COLO668 (cell line): ENCODE results near the gene NMBR.
"Not testable (repeated sequence)": the region's sequence is repeated elsewhere in the genome, so short reads cannot be mapped to it uniquely, and the experiment has no call there.

Experiments
- DNase-seq: peaks from one replicate; lab custom pipeline; 2025; ENCODE audit not compliant: unreplicated experiment; lab: John Stamatoyannopoulos, UW

The NMBR gene

DNA sequence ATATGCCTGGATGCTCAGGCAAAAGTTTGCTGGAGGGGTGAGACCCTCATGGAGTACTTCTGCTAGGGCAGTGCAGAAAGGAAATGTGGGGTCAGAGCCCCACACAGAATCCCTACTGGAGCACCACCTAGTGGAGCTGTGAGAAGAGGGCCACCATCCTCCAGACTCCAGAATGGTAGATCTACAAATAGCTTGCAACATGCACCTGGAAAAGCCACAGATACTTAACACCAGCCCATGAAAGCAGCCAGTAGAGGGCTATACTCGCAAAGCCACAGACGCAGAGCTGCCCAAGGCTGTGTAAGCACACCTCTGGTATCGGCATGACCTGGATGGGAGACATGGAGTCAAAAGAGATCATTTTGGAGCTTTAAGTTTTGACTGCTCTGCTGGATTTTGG lies 74.9 kb downstream of the NMBR start:
- DNase-seq = no peak

DNA sequence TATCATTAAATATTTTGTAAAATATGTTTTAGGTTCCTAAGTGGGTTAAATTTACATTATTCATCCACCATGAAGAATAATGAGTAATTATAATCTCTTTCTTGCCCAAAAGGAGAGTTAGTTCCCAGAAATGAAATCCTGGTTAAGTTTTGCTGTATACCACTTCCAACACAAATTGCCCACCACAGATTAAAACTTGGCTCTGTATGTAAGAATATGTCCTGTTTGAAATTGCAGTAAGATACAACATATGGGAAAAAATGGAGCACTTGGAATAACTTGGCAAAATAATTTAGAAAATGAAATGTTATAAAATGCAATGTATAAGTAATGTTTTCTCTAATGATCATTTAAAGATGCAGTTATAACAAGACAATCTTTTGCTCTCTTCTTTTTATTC lies 78.5 kb downstream of the NMBR start:
- DNase-seq = no peak

DNA sequence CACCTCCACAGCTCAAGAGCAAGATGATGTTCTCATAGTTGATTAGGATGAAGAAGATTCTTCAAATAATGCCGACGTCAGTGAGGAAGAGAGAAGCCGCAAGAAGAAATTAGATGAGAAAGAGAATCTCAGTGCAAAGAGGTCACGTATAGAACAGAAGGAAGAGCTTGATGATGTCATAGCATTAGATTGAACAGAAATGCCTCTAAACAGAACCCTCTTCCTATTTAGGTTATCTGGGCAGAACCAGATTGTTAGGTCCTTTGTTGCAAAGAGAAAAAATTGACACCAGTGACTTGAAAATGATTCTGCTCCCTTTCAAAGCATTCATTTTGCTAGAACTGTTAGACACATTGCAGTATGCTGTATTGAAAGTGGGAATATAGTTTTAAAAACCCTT lies 84.1 kb downstream of the NMBR start:
- DNase-seq = not testable (repeated sequence)

GRCh38 chr6:142058551-142059290 lies 88.2 kb downstream of the NMBR start:
- DNase-seq = no peak

DNA sequence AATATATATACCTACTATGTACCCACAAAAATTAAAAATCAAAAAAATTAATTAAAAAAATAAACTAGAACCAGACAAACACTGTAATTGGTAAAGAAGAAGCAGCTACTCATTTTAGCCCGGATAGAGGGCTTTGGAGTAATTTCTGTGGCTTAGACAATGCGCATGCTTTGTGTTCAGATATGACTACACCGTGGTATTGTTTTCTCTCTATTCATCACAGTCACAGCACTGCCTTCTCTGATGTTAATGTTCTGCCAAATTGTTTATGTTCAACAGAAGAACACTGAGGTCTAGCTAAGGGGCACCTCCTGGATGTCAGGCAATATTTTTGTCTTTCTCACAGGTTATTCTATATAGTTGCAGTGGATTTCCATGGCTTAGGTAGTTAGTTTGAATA lies 91.7 kb downstream of the NMBR start:
- DNase-seq = no peak

GRCh38 chr6:142051404-142051803 lies 95.5 kb downstream of the NMBR start:
- DNase-seq = no peak

- no peak for DNase-seq
Observed at GRCh38 chr6:142048593-142048980, 98.3 kb downstream of the NMBR start.

DNA sequence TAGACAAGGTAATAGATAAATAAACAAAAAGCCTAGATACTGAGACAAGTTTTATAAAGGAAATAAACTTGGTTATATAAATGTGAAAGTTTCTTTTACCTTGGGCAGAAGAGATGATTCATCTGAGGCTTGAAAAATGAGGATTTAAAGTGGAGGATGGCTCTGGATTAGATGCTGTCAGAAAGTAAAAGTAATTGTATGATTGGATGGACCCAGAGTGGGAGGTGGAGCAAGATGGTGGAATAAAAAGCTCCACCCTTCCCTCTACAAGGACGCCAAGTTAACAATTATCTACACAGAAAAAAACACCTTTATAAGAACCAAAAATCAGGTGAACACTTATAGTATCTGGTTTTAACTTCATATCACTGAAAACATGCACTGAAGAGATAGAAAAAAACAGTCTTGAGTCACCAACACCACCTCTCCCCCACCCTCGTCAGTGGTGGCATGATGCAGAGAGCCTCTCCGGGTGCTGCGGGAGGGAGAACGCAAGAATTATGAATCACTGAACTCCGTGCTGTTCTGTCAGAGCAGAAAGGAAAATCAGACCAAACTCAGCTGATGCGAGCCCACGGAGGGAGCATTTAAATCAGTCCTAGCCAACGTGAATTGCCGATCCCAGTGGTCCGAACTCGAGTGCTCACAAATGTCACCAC lies 98.9 kb downstream of the NMBR start:
- no peak for DNase-seq

DNA sequence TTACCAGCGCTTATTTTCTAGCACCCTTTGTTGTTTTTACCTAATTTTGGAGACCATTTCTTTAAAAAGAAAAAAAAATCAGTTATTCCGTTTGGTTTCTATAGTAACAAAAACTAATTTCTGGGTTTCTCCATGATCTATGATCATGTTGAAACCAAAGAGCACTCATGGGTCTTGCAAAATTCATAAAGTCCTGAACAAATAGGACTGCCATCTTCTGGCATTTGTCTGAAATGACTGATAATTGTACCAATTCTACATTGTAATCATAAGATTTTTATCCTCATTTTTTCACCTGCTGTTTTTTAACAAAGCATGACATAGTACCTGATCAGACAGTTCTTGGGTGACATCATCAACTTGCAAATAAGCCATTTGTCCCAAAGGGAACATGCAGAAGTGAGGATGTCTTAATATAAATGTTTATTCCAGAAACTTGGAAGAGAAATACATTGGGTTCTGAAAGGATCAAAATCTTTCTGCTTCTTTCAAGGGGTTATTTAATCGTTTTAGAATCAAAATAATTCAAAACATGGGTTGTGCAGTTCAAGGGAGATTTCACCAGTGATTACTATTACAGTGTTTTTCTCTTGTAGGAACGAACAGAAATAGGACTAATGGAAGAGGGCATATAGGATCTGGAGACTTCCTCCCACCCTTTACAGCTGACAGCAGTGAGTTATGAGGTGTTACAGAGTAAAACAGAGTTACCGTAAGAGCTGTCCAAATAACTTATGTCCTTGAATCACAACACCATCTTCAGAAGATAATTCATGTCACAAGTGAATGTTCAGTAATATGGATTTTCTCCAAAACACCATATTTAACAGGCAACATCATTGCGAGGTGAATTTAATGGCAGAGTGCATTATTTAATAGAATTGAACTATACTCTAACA lies 101.3 kb downstream of the NMBR start:
- no peak for DNase-seq

GRCh38 chr6:142035890-142036289 lies 111.0 kb downstream of the NMBR start:
- DNase-seq = no peak

GRCh38 chr6:142031035-142031434 lies 115.9 kb downstream of the NMBR start:
- DNase-seq = no peak

- no peak for DNase-seq
Observed at GRCh38 chr6:142030115-142030619, 116.8 kb downstream of the NMBR start.

DNA sequence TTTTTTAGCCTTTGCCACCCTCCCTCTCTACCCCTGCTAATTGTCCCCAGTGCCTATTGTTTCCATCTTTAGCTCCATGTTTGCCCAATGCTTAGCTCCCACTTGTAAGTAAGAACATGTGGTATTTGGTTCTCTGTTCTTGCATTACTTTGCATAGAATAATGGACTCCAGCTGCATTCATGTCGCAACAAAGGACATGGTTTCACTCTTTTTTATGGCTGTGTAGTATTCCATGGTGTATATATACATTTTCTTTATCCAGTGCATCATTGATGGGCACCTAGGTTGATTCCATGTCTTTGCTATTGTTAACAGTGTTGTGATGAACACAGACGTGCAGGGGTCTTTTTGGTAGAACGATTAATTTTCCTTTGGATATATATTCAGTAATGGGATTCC lies 118.4 kb downstream of the NMBR start:
- DNase-seq = no peak

GRCh38 chr6:142027804-142028203 lies 119.1 kb downstream of the NMBR start:
- DNase-seq = not testable (repeated sequence)

GRCh38 chr6:142027074-142027473 lies 119.8 kb downstream of the NMBR start:
- no peak for DNase-seq

GRCh38 chr6:142026471-142026870 lies 120.5 kb downstream of the NMBR start:
- DNase-seq = no peak
